MCF 10A (cell line): ENCODE data around the gene COX14. TPM values are rescaled to one million over a fixed set of nuclear protein-coding genes. Genes with fewer than 3 reads are reported as not detected.

ENCODE experiments used
- BruUV-seq: library from RNA; stranded (reverse); fragments of 400-500 nt; replicated peaks from 2 replicates; lab custom pipeline; 2021; lab: Mats Ljungman, UMichigan
- CTCF ChIA-PET: fragments of 300-600 bp; sonication (Branson Sonifier 250); formaldehyde crosslinking; extraction: SDS; loops from one replicate; lab custom pipeline; 2021; ENCODE audit warnings: antibody characterized with exemption, inconsistent platforms; lab: Yijun Ruan, JAX
- POLR2A ChIA-PET: fragments of 300-600, 350-650 bp; sonication (Branson Sonifier 250); formaldehyde crosslinking; extraction: SDS; loops from one replicate; lab custom pipeline; 2020; ENCODE audit warnings: antibody characterized with exemption, inconsistent platforms; lab: Yijun Ruan, JAX
- DNase-seq: peaks from one replicate; pipeline ENCODE4 v3.0.0-alpha.2; 2018; ENCODE audit not compliant: unreplicated experiment
- H3K27ac Mint-ChIP-seq: one replicate; pipeline ENCODE4 v1.8.0; 2022; ENCODE audit warnings: mild to moderate bottlenecking, low read depth, mixed read lengths; ENCODE audit not compliant: unreplicated experiment
- H3K27me3 Mint-ChIP-seq: one replicate; pipeline ENCODE4 v1.8.0; 2022; ENCODE audit warnings: mixed read lengths; ENCODE audit not compliant: insufficient read depth, unreplicated experiment
- H3K36me3 Mint-ChIP-seq: one replicate; pipeline ENCODE4 v1.8.0; 2022; ENCODE audit warnings: mild to moderate bottlenecking, moderate library complexity, mixed read lengths; ENCODE audit not compliant: insufficient read depth, unreplicated experiment
- H3K4me1 Mint-ChIP-seq: one replicate; pipeline ENCODE4 v1.8.0; 2022; ENCODE audit warnings: mixed read lengths; ENCODE audit not compliant: insufficient read depth, unreplicated experiment
- H3K4me3 Mint-ChIP-seq: one replicate; pipeline ENCODE4 v1.8.0; 2022; ENCODE audit warnings: mild to moderate bottlenecking, moderate library complexity, mixed read lengths; ENCODE audit not compliant: unreplicated experiment
- H3K9me3 Mint-ChIP-seq: one replicate; pipeline ENCODE4 v1.8.0; 2022; ENCODE audit warnings: mixed read lengths; ENCODE audit not compliant: unreplicated experiment
- intact Hi-C: fragments of 100-400 bp; cut with micrococcal nuclease; formaldehyde crosslinking; loops from 2 replicates; pipeline ENCODE4 v1.14.1; 2022
- total RNA-seq: library from RNA; stranded (reverse); gene quantifications from 2 replicates; pipeline ENCODE4 v1.2.3, GENCODE V29; 2022
- TF ChIP-seq, protein P1 (sequence below): fragments of 200-600 bp; IDR thresholded peaks from one replicate; pipeline ENCODE4 v1.8.0; 2022; ENCODE audit warnings: antibody characterized with exemption, mild to moderate bottlenecking; ENCODE audit not compliant: unreplicated experiment

COX14 gene
- total RNA-seq, 1 experiment from 2014 or later: 43.6 TPM

DNA sequence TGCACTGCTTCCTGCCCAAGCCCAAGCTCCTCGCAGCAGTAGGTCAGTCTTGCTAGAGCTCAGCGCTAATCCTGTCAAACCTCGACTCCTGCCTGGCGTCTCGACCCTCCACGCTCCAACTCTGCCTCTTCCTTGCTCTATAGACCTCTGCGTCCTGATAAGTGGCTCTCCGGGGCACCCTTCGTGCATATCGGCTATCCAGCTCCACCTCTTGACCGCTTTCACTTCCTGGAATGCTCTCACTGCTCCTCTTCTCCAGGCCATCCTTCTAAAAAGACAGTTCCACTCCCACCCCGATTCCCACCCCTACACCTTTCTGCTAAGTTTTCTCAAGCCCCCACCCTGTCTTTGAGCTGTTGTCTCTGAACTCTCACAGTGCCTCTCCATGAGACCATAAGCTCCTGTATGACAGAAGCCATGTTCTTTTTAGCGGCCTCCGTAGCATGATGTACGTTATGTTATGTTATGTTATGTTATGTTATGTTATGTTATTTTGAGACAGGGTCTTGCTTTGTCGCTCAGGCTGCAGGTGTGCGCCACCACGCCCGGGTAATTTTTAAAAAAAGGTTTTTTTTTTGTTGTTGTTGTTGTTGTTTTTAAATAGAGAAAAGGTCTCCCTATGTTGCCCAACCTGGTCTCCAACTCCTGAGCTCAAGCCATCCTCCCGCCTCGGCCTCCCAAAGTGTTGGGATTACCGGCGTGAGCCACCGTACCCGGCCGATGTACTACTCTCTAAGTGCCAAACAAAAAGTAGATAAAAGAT, 601 bp downstream of the COX14 start:
- DNase-seq: no peak
- H3K27ac Mint-ChIP-seq: peak overlapping the region; percentile 93
- BruUV-seq: TSS peak; percentile 32
- intact Hi-C loops: loop anchor here (1.0 to 2.0 kb wide), 2 partner anchors 37 to 54 kb away; partner anchors contain the start of gene CERS5
- no peaks in the 10 kb centered on the region for H3K27me3 Mint-ChIP-seq
- ChIA-PET CTCF (interaction anchor here (0.6 to 15.2 kb wide), 29 partner anchors 13 to 1784 kb away, joined by 3 to 232 read pairs (median 4); partner anchors contain the start of genes CERS5, GPD1 and SMARCD1), POLR2A (interaction anchor here (0.6 to 5.0 kb wide), 44 partner anchors 9 to 1140 kb away, joined by 3 to 70 read pairs (median 6); partner anchors contain the start of genes CERS5, GPD1, LARP4 and LIMA1)
- TF ChIP-seq, protein P1, sequence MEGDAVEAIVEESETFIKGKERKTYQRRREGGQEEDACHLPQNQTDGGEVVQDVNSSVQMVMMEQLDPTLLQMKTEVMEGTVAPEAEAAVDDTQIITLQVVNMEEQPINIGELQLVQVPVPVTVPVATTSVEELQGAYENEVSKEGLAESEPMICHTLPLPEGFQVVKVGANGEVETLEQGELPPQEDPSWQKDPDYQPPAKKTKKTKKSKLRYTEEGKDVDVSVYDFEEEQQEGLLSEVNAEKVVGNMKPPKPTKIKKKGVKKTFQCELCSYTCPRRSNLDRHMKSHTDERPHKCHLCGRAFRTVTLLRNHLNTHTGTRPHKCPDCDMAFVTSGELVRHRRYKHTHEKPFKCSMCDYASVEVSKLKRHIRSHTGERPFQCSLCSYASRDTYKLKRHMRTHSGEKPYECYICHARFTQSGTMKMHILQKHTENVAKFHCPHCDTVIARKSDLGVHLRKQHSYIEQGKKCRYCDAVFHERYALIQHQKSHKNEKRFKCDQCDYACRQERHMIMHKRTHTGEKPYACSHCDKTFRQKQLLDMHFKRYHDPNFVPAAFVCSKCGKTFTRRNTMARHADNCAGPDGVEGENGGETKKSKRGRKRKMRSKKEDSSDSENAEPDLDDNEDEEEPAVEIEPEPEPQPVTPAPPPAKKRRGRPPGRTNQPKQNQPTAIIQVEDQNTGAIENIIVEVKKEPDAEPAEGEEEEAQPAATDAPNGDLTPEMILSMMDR: no peak
- H3K4me3 Mint-ChIP-seq: peak overlapping the region; percentile 99
- H3K36me3 Mint-ChIP-seq: peaks cover 23% of the 10 kb centered on the region
- H3K9me3 Mint-ChIP-seq: no peaks in the 10 kb centered on the region
- H3K4me1 Mint-ChIP-seq: peaks cover 12% of the 10 kb centered on the region

DNA sequence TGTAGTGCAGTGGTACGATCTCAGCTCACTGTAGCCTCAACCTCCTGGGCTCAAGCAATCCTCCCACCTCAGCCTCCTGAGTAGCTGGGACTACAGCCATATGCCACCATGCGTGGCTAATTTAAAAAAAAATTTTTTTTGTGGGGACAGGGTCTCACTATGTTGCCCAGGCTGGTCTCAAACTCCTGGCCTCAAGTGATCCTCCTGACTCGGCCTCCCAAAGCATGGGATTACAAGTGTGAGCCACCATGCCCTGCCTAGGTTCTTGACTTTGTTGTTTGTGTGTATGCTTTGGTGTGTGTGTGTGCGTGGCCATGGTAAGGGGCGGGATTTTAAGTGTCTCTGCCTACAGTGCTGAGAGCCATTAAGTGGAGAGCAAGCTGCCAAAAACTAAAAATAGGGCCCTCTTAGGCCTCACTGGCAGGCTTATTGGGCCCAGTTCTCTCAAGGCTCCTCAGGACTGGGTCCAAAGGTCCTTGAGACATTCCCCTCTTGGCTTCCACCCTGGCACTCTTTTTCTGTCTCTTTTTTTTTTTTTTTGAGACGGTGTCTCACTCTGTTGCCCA, 5.1 kb downstream of the COX14 start:
- CTCF ChIA-PET: interaction anchor here (0.6 to 1.1 kb wide), 2 partner anchors 29 to 30 kb away, joined by 5 read pairs; no protein-coding TSS in a partner anchor
- Mint-ChIP-seq H3K9me3 (no peaks in the 10 kb centered on the region), H3K27ac (no peak overlapping the region), H3K36me3 (peaks cover 50% of the 10 kb centered on the region), H3K4me1 (peaks cover 6% of the 10 kb centered on the region), H3K27me3 (no peaks in the 10 kb centered on the region), H3K4me3 (no peak overlapping the region)
- POLR2A ChIA-PET: interaction anchor here (0.7 to 1.2 kb wide), 2 partner anchors 12 to 21 kb away, joined by 3 read pairs; no protein-coding TSS in a partner anchor
- TF ChIP-seq, protein P1: no peak
- DNase-seq: no peak
- BruUV-seq: no TSS peak
- intact Hi-C loops: no loop called here

DNA sequence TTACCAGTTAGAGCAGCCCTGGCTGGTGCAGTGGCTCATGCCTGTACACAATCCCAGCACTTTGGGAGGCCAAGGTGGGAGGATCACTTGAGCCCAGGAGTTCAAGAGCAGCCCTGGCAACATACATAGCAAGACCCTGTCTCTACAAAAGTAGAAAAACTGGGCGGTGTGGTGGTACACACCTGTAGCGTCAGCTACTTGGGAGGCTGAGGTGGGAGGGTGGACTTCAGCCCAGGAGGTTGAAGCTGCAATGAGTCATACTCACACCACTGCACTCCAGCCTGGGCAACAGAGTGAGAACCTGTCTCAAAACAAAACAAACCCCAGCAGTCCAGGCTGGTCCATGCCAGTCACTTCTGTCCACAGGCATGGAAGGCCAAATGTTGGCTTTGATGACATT, 7.4 kb downstream of the COX14 start:
- Mint-ChIP-seq H3K36me3 (peaks cover 70% of the 10 kb centered on the region), H3K4me3 (no peak overlapping the region), H3K9me3 (no peaks in the 10 kb centered on the region), H3K27me3 (no peaks in the 10 kb centered on the region), H3K4me1 (peaks cover 4% of the 10 kb centered on the region), H3K27ac (no peak overlapping the region)
- no peak for DNase-seq
- ChIA-PET POLR2A (no interaction called here), CTCF (interaction anchor here (0.6 to 1.8 kb wide), 4 partner anchors 8 to 156 kb away, joined by 3 to 9 read pairs (median 6); partner anchors contain the start of gene COX14)
- BruUV-seq: no TSS peak
- TF ChIP-seq, protein P1: no peak
- intact Hi-C loops: no loop called here

- no peak overlapping the region for H3K27ac Mint-ChIP-seq
- H3K36me3 Mint-ChIP-seq: peaks cover 65% of the 10 kb centered on the region
- CTCF ChIA-PET: interaction anchor here (1.1 to 2.8 kb wide), 3 partner anchors 9 to 45 kb away, joined by 3 to 18 read pairs (median 9); partner anchors contain the start of gene COX14
- H3K9me3 Mint-ChIP-seq: no peaks in the 10 kb centered on the region
- no peaks in the 10 kb centered on the region for H3K27me3 Mint-ChIP-seq
- DNase-seq: no peak
- H3K4me3 Mint-ChIP-seq: no peak overlapping the region
- intact Hi-C loops: no loop called here
- TF ChIP-seq, protein P1: no peak
- no peaks in the 10 kb centered on the region for H3K4me1 Mint-ChIP-seq
- no TSS peak for BruUV-seq
- POLR2A ChIA-PET: interaction anchor here (1.5 kb wide), 1 partner anchor 9 kb away, joined by 7 read pairs; no protein-coding TSS in a partner anchor
Observed at GRCh38 chr12:50120521-50120920, 8.5 kb downstream of the COX14 start.
